HG03457 (cell line): ENCODE data around the gene PRMT1.

ENCODE experiments used
- ATAC-seq: cut with Tn5 transposase; IDR thresholded peaks from one replicate; pipeline ENCODE4 v1.9.1; 2021; ENCODE audit warnings: moderate number of reproducible peaks; ENCODE audit not compliant: unreplicated experiment

Gene PRMT1

GRCh38 chr19:49687566-49688316, 10.7 kb downstream of the PRMT1 start:
- ATAC-seq: no peak

GRCh38 chr19:49688531-49689132, 11.6 kb downstream of the PRMT1 start:
- no peak for ATAC-seq

GRCh38 chr19:49689133-49690078, 12.3 kb downstream of the PRMT1 start, which contains the start of gene ADM5:
TSS of gene ADM5 (plus strand) at chr19:49689594. CDS start at chr19:49689838, 244 bp downstream.
- no peak for ATAC-seq

GRCh38 chr19:49690079-49690655, 13.1 kb downstream of the PRMT1 start:
- ATAC-seq: no peak

- no peak for ATAC-seq
These were observed 13.7 kb downstream of the PRMT1 start, which contains the start of gene CPT1C for GRCh38 chr19:49690656-49691242. TSS of gene CPT1C (plus strand) at chr19:49691116. CDS start at chr19:49692253, 1,137 bp downstream.

GRCh38 chr19:49691243-49692146, 14.4 kb downstream of the PRMT1 start:
- no peak for ATAC-seq

- no peak for ATAC-seq
These were observed 15.1 kb downstream of the PRMT1 start for GRCh38 chr19:49692147-49692506.

GRCh38 chr19:49696115-49696514, 19.0 kb downstream of the PRMT1 start:
- ATAC-seq: no peak

GRCh38 chr19:49696865-49697264, 19.8 kb downstream of the PRMT1 start:
- ATAC-seq: no peak

GRCh38 chr19:49699364-49699763, 22.3 kb downstream of the PRMT1 start:
- ATAC-seq: no peak

GRCh38 chr19:49700563-49700962, 23.5 kb downstream of the PRMT1 start:
- ATAC-seq: no peak

- ATAC-seq: no peak
These were observed 24.3 kb downstream of the PRMT1 start for GRCh38 chr19:49701271-49701786.

- no peak for ATAC-seq
These were observed 28.0 kb downstream of the PRMT1 start for GRCh38 chr19:49704888-49705642.

- no peak for ATAC-seq
These were observed 28.8 kb downstream of the PRMT1 start for GRCh38 chr19:49705919-49706318.

GRCh38 chr19:49710372-49710951, 33.4 kb downstream of the PRMT1 start:
- no peak for ATAC-seq

GRCh38 chr19:49712397-49712859, 35.4 kb downstream of the PRMT1 start:
- no peak for ATAC-seq

- ATAC-seq: no peak
These were observed 36.3 kb downstream of the PRMT1 start for GRCh38 chr19:49713236-49713845.

- no peak for ATAC-seq
These were observed 39.1 kb downstream of the PRMT1 start for GRCh38 chr19:49716154-49716553.
